GM19025 (cell line): ENCODE measurements around the gene NEDD4L.

ENCODE experiments used
- ATAC-seq: cut with Tn5 transposase; IDR thresholded peaks from one replicate; pipeline ENCODE4 v1.9.1; 2021; ENCODE audit warnings: mild to moderate bottlenecking, low read depth, moderate library complexity; ENCODE audit not compliant: unreplicated experiment

The NEDD4L gene

DNA sequence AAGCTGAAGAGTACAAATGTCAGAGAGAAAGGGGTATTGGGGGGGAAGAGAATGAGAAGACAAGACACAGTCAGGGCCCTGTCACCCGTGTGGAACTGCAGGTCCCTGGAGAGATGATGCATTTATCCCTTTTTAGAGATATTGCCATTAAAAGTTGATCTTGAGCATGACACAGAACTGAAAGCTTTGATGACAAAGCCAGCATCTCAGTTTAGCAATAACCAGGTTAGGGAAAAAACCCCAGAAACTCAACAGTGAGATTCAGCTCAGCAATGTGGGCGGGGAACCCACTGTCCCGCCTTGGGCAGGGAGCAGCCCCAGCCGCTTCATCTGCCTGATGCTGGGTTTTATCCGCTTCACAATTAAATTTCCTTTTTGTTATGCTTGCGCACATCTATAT lies 181.1 kb downstream of the NEDD4L start:
- peak; percentile 87 for ATAC-seq

DNA sequence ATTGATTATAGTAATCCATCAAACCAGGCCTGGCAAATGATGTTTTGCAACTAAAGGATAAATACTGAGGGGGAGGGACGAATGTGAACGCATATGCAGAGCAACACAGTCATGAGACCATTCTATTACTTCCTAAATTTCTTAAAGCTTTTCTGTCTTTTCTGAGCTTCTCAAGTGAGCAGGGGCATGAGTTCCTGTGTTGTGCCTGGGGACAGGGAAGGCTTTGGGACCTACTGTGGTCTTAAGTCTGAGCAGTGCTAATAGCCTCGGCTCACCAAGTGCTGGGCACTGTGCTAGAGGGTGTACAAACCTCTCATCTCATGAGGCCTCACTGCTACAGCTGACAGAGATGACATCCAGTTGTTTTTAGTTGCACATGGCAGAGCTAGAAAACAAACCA lies 182.4 kb downstream of the NEDD4L start:
- no peak for ATAC-seq

DNA sequence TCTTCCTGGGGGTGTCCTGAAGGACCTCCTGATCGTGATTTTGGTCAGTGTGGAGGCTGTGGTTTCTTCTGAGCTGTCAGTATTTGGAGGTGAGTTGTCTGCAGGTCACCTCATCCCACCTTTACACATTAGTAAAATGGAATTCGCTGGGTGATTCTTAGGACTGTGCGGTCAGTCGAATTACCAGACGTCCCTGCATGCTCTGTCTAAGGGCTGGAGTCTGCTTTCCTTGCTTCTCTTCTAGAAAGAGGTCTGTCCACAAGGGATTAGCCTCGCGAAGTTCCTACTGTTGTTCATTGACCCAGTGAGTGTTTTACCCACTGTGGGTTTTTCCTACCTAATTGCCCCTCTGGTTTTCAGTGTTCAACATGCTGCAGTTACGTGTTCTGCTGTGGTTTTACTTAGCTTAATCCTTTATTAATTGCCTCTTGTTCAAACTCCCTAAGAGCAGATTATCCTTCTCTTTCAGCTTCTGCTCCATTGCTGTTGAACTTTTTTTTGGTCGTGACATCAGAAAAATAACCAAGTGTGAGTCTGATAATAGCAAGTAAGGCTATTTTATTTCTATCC lies 183.4 kb downstream of the NEDD4L start:
- no peak for ATAC-seq

DNA sequence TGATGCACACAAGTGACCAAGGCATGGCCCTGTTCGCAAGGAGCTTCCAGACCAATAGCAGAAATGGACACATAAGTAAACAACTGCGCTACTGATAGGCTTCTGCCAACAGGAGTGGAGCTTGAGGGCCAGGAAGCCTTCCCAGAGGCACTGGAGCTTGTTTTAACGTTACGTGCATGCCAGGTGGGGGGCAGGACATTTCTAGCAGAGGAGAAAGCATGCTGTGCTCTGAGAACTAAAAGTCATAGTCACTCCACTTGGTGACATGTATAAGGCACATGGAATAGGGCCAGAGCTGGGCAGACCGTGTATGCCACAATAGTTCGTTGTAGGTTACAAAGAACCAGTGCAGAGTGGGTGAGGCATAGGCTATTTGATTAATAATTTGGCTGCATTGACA lies 184.2 kb downstream of the NEDD4L start:
- ATAC-seq, result no peak

DNA sequence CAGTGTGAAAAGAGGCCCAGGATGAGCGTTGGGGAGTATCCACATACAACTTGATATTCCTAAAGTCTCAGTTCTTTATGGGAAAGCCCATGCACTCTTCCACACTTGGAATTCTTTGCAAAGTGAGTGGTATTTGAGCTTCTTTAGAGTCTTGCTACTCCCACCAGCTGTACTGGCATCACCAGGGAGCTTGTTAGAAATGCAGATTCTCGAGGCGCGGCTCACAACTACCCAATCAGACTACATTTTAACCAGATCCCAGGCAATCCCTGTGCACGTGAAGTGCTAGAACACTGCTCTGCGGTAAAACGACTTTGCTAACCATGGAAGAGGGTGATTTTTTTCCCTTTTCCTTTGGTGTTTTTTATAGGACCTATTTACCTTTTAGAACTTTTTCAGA lies 184.7 kb downstream of the NEDD4L start:
- ATAC-seq, result no peak

DNA sequence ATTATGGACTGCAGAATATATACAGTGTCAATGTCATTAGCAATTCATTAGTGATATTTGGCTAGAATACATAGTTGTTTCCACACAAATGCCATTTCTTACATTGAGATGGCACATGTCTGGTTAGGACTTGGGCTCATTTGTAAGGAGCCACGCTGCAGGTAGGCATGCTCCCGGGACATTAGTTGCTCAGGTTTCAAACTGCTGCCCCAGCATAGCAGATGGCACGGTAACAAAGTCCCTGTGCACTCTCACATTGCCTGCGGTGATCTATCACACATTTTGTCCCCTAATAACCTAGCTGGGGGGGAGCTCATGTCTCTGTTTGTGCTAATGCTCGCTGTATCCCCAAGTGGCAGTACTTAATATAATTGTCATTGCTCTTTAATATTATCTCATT lies 185.1 kb downstream of the NEDD4L start:
- ATAC-seq, result no peak

DNA sequence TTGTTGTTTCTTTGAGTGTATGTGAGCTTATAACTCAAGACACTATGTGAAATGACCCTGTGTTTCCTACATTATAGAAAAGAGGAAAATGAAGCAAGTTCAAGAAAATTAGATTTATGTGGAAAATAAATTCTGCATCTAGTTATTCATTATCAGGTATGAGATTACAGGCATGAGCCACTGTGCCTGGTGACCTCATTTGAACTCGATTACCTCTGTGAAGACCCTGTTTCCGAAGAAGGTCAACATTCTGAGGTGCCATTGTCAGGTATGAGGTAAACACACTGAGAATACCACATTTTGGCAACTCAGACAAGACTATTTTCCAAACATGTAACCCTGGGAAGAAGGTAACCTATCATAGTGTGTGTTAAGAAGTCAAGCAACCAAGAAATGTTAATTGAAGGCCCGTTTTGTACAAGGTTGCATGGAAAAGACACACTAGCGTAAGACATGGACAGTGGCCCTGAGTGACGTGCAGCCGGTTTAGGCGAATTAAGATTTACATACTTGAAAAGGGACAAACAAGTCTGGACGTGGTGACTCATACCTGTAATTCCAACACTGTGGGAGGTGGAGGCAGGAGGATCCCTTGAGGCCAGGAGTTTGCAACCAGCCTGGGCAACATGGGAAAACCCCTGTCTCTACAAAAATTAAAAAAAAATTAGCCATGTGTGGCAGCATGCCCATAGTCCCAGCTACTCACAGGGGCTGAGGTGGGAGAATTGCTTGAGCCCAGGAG lies 186.6 kb downstream of the NEDD4L start:
- no peak for ATAC-seq

DNA sequence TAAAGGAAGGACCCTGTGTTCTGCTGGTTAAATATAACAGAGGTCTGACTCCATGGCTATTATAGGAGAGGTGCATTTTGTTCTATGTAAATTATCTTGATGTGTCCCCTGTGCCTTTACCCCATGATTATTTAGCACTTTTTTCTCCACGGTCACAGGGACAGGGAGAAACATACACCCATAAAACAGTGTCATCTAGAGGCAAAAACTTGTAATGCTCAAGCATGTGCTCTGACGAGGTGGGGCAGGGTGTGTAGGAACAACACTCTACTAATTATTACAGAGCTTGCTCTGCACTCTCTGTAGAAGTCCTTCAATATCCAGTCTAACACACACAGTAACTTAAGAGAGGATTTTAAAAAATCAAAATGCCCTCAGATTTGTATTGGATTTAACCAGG lies 187.9 kb downstream of the NEDD4L start:
- no peak for ATAC-seq

DNA sequence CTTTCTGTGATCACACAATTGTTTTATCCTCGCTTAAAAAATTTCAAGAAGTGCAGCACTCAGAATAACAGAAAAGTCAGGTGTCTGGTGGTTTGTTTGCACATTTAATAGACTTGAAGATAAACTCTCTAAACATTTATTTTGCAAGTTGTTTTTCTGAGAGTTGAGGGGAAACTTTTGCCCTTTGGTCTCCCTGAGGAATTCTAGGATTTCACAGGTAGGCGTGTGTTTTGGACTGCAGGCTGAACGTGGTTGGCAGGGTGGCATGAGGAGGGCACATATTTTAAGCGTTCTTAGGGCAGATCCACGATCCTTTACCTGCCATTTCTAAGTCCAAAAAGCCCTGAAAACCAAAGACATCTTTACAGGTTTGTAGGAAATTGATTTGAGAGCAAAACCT lies 188.6 kb downstream of the NEDD4L start:
- ATAC-seq, result no peak

DNA sequence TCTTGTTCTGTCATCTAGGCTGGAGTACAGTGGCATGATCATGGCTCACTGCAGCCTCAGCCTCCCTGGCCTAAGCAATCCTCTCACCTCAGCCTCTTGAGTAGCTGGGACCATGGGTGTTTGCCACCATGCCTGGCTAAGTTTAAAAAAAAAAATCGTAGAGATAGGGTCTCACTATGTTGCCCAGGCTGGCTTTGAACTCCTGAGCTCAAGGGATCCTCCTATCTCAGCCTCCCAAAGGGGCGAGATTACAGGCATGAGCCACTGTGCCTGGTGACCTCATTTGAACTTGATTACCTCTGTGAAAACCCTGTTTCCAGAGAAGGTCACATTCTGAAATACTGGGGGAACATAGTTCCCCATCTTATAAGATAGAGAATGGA lies 190.3 kb downstream of the NEDD4L start:
- no peak for ATAC-seq

DNA sequence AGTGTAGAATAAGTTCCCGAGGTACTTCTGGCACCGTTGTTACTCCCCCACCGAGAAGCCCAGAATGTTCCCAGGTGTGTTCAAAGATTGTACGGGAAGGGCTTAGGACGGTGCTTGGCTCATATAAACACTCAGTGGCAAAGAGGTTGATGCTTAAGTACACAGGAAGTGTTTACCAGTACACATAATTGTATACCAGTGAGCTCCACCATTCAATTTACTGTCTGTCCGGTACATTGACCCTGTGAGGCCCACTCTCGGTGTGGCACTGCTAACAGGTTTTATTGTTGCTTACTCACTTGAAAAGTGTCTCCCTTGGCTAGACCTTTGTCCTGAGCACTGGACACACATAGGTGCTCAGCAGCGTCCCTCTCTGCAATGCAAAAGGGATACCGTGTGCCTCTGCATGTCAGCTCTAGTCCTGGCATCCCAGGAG lies 191.0 kb downstream of the NEDD4L start:
- no peak for ATAC-seq

DNA sequence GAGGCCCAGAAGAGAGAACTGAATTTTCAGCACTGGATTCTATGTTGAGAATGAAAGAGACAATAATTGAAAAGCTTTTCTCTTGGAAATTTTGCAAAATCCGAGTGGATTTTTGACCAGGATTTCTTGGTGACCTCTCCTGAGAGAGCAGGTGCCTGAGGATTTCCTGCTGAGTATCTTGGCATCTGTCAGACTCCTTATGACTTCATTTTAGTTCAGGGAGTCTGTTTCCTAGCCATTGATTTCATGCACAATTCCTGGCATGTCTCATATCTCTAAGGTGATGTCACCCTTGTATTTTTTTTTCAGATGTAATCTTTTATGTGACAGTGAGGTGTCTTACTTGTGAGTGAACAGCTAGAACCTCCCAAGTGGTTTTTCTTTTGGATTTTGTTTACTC lies 195.9 kb downstream of the NEDD4L start:
- ATAC-seq, result no peak

DNA sequence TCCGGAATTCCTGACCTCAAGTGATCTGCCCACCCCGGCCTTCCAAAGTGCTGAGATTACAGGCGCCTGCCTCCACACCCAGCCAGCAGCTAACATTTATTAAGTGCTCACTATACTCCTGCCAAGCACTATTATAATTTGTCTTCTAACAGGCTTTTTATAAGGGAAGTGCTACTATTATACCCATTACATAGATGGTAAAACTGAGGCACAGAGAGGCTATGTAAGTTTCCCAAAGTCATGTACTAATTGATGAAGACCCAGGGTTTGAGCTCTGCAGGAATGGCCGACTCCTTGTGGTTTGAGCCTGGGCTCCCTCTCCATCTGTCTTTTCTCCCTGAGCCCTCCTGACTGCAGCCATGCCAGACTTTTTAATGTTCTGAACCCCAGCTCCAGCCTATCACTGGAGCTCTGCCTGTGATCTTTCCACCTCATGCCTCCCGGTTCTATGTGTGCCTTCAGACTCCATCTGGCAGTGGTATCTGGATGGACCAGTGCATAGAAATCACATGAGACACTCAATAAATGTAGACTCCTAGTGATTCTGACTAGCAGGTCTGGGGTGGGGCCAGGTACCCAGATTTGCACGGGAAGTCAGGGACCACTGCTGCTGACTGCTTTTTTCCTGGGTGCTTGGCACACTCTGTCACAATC lies 197.1 kb downstream of the NEDD4L start:
- ATAC-seq, result no peak

DNA sequence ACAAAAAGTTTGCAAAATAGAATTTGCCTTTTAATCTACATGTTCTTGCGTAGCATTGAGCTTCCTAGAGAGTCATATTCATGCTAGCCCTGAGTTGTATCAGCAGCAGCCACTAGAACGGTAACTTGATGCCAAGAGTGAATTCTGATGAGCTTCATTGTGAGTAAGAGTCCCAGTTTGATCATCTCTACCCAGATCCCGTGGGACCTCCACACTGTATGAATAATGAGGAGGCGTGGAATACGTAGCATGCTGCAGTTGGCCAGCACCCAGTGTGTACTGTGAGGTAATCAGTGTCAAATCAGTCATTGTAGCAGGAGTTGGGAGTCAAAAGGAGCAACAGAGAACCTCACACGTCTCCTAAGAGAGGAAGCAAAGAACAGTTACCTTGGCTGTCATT lies 197.9 kb downstream of the NEDD4L start:
- no peak for ATAC-seq

DNA sequence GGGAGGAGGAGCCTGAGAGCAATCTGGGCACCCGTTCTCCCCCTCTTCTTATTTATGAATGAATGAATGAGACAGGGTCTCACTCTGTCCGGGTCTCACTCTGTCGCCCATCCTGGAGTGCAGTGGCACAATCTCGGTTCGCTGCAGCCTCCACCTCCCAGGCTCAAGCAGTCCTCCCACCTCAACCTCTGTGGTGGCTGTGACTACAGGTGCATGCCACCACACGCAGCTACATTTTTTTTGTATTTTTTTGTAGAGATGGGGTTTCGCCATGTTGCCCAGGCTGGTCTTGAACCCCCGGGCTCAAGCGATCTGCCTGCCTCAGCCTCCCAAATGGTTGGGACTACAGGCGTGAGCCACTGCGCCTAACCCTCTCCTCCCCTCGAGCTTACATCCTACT lies 198.4 kb downstream of the NEDD4L start:
- no peak for ATAC-seq

DNA sequence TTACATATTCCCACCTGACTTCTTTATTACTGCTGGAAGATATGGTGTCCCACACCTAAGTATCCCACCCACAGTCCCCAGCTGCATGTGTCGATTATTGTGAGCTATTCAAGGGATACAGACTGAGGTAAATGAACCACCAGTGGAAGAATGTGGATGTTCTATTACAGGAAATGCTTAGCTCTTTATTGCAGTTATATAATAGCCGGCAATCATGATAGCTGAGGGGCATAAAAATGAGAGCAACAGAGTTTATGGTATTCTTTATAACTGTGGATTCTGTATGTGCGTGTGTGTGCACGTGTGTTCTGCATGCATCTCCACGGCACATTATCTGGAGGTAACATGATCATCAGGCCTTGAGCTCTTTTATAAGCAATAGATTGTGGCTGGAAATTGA lies 198.9 kb downstream of the NEDD4L start:
- ATAC-seq, result no peak

DNA sequence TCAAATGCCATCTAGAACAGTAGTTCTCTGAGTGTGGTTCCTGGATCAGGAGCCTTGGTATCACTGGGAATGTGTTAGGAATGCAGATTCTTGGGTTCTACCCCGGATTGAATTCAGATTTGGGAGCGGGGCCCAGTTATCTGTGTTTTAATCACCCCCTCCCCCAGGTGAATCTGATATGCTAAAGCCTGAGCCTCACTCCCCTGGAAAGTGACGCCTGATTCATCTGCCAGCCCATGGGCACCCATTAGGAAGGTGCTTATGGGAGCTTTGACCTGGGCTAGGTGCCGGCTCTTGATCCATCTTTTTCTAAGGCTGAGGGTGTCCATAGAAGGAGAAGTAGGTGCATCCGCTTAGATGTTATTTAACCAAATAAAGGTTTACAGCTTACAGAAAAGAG lies 199.4 kb downstream of the NEDD4L start:
- ATAC-seq, result no peak

DNA sequence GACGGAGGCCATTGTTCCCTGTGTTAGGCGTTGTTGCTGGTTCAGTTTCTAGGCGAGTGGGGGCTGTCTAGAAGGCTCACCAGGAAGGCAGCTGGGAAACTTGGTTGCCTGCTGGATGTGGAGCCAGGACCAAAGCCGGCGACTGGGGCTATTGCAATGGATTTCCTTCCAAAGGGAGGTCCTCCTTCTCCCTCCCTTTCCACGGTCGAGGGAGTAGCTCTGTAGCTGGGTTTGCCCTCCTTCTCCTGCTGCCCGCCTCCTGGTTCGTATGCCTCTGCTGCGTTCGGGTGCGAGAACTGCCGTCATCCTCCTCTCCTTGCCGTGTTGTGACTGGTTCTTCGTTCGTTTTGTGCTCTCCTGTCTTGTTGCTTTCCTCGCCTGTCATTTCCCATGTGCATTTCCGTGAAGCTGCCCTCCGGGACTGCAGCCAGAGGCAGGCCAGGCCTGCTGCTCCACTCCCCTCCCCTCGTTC lies 203.4 kb downstream of the NEDD4L start:
- ATAC-seq, result no peak

DNA sequence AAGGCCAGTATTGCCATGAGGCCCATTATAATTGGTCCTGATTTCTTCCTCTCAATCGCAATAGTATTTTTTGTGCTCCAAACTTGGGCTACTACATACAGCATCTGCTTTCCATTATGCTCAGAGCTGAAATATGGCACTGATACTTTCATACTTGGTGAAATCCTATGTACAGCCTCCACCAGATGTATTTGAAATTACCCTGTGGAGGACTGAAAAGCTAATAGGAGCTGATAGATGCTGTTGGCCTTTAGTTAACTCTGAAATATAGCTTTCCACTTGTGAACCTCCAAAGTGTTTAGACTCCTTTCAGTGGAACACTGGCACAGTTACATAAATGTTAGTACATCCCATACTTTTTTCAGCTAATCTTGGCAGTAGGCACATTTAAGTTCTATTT lies 205.7 kb downstream of the NEDD4L start:
- ATAC-seq, result no peak

DNA sequence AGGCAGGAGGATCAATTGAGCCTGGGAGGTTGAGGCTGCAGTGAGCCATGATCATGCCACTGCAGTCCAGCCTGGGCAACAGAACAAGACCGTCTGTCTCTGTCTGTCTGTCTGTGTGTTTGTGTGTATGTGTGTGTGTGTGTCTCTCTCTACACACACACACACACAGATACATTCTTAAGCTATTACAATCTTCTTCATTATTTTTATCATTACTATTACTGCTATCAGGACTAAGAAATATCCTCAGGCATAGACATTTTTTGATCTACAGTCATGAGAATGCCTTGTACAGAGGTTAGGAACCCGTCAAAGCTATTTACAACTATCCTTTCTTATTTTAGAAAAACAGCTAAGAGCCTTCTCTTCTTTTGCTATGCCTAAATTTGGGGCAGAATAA lies 207.4 kb downstream of the NEDD4L start:
- no peak for ATAC-seq

DNA sequence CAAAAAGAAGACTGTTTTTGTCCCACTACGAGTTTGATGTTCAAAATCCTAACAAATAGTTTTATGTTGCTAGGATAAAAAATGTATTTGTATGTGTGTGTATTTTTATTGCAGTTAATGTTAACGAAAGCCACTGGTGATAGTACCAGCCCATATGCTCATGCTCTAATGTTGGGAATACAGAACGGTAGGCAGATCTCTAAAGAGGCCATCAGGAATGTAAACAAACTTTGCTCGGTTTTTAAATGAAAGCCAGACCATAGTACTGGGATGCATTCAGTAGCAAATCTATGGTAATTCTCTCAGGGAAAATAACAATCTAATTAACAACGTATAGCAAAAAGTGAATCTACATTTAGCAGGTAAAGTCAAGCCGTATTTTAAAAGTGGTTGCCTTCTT lies 208.1 kb downstream of the NEDD4L start:
- ATAC-seq, result no peak

DNA sequence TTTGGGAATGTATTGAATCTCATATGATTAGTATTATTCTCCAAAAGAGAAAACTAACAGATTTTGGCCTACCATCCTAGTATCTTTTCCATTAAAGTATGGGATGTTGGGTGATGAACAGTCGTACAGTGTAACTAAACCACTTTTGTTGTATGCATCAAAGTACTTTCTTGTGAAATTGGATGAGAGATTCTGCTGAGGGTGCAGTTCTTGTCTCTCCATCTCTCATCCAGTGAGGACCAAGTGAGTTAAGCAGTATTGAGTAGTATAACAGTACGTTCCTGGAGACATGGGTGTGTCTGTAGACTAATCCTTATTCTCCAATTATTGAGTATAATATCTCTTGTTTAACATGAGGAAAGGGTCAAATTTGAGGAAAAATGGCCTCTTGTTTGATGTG lies 209.3 kb downstream of the NEDD4L start:
- ATAC-seq, result no peak
